Osteoblast (primary cell): ENCODE data around the gene SLC7A8. TPM values are rescaled to one million over a fixed set of nuclear protein-coding genes. Genes with fewer than 3 reads are reported as not detected.

Experiments used
- DNase-seq: peaks from one replicate; pipeline ENCODE4 v3.0.0; 2011; ENCODE audit warnings: low spot score, mixed read lengths; ENCODE audit not compliant: insufficient read length; ENCODE audit errors: missing footprints
- H2AFZ ChIP-seq: 2 replicates; pipeline ENCODE4 v1.6.0; 2011; ENCODE audit warnings: mild to moderate bottlenecking, low read length
- H3K27ac ChIP-seq: 2 replicates; pipeline ENCODE4 v1.5.1; 2011; ENCODE audit warnings: mild to moderate bottlenecking, low read depth, low read length, moderate library complexity
- H3K27me3 ChIP-seq: 2 replicates; pipeline ENCODE4 v1.6.0; 2012; ENCODE audit warnings: mild to moderate bottlenecking, control low read depth, inconsistent platforms, low read length, moderate library complexity; ENCODE audit not compliant: insufficient read depth
- H3K36me3 ChIP-seq: 2 replicates; pipeline ENCODE4 v1.5.1; 2011; ENCODE audit warnings: mild to moderate bottlenecking, low read length, control low read depth, moderate library complexity; ENCODE audit not compliant: insufficient read depth
- H3K4me1 ChIP-seq: 2 replicates; pipeline ENCODE4 v1.5.1; 2011; ENCODE audit warnings: mild to moderate bottlenecking, low read length, control low read depth, moderate library complexity; ENCODE audit not compliant: insufficient read depth
- H3K4me2 ChIP-seq: 2 replicates; pipeline ENCODE4 v1.6.0; 2011; ENCODE audit warnings: mild to moderate bottlenecking, low read length; ENCODE audit not compliant: insufficient read depth
- H3K4me3 ChIP-seq: fragments of 200-600 bp; sonication (generic); 3 replicates; pipeline ENCODE4 v1.5.1; 2012; ENCODE audit warnings: mild to moderate bottlenecking, low read length, inconsistent platforms; ENCODE audit not compliant: insufficient read depth
- H3K79me2 ChIP-seq: 2 replicates; pipeline ENCODE4 v1.6.0; 2012; ENCODE audit warnings: mild to moderate bottlenecking, low read length, control low read depth, inconsistent platforms; ENCODE audit not compliant: insufficient read depth
- H3K9me3 ChIP-seq: 2 replicates; pipeline ENCODE4 v1.5.1; 2011; ENCODE audit warnings: low read depth, low read length, control low read depth
- H4K20me1 ChIP-seq: 2 replicates; pipeline ENCODE4 v1.6.0; 2012; ENCODE audit warnings: mild to moderate bottlenecking, low read length, control low read depth; ENCODE audit not compliant: insufficient read depth
- total RNA-seq: library from RNA; depleted of rRNA; stranded (reverse); fragments of >200 nt; gene quantifications from 2 replicates; pipeline ENCODE4 v1.2.3, GENCODE V29; 2012
- TF ChIP-seq, protein P1 (sequence below): IDR thresholded peaks from 2 replicates; pipeline ENCODE4 v1.5.1; 2011; ENCODE audit warnings: mild to moderate bottlenecking, low read depth, low read length, moderate library complexity; ENCODE audit errors: extremely low read depth

Gene SLC7A8
- total RNA-seq, 1 donor, result 4.3 TPM

DNA sequence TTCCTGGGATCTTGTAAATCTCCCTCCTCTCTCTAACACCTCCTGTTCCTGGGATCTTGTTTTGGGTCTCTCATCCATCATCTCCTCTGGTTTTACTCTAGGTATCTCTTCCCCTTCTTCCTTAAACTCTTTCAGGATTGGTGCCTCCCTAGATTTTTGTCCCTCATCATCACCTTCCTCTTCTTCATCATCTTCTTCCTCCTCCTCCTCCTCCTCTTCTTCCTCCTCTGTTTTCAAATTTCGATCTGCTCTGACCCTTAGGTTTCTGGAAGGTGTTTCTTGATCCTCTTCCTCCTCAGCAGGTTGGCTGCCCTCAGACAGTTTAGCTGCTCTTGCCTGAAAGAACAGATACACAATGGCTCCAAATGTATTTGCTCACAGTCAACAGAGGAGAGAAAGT, 103.0 kb downstream of the SLC7A8 start:
- peaks cover 40% of the 10 kb centered on the region for H3K79me2 ChIP-seq
- no peak overlapping the region for H3K4me3 ChIP-seq
- peaks cover 52% of the 10 kb centered on the region for H3K4me1 ChIP-seq
- TF ChIP-seq, protein P1, sequence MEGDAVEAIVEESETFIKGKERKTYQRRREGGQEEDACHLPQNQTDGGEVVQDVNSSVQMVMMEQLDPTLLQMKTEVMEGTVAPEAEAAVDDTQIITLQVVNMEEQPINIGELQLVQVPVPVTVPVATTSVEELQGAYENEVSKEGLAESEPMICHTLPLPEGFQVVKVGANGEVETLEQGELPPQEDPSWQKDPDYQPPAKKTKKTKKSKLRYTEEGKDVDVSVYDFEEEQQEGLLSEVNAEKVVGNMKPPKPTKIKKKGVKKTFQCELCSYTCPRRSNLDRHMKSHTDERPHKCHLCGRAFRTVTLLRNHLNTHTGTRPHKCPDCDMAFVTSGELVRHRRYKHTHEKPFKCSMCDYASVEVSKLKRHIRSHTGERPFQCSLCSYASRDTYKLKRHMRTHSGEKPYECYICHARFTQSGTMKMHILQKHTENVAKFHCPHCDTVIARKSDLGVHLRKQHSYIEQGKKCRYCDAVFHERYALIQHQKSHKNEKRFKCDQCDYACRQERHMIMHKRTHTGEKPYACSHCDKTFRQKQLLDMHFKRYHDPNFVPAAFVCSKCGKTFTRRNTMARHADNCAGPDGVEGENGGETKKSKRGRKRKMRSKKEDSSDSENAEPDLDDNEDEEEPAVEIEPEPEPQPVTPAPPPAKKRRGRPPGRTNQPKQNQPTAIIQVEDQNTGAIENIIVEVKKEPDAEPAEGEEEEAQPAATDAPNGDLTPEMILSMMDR, result no peak
- H3K4me2 ChIP-seq, result peak overlapping the region; percentile 63
- peaks cover 73% of the 10 kb centered on the region for H3K36me3 ChIP-seq
- peak overlapping the region; percentile 90 for H3K27ac ChIP-seq
- DNase-seq, result no peak
- H2AFZ ChIP-seq, result no peak overlapping the region
- H3K27me3 ChIP-seq, result no peaks in the 10 kb centered on the region
- H4K20me1 ChIP-seq, result peaks cover under 1% of the 10 kb centered on the region
- H3K9me3 ChIP-seq, result no peaks in the 10 kb centered on the region

DNA sequence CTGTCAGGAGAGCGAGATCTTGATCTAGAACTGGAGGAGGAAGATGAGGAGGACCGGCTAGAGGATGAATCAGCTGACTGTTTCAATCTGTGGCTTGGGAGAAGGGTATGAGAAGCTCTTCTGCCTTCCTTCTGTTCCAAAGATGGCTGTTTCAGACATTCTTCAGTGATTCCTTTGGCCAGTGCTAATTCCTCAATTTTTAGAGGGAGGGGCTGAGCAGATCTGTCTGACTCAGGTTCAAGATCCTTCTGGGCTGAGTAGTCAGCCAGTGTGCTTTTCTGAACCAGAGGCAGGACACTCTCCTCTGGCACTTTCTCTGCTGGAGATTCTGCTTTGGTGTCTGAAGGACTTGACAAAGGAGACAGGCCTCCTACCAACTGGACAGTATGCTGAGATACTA, 103.7 kb downstream of the SLC7A8 start:
- Histone ChIP-seq H3K4me1 (peaks cover 47% of the 10 kb centered on the region), H3K36me3 (peaks cover 75% of the 10 kb centered on the region), H4K20me1 (no peaks in the 10 kb centered on the region), H3K4me3 (peak overlapping the region; percentile 30), H3K4me2 (peak overlapping the region; percentile 63), H3K79me2 (peaks cover 44% of the 10 kb centered on the region), H3K27ac (peak overlapping the region; percentile 90), H3K9me3 (no peaks in the 10 kb centered on the region), H3K27me3 (no peaks in the 10 kb centered on the region), H2AFZ (peak overlapping the region; percentile 60)
- TF ChIP-seq, protein P1, result no peak
- DNase-seq, result peak; percentile 82

DNA sequence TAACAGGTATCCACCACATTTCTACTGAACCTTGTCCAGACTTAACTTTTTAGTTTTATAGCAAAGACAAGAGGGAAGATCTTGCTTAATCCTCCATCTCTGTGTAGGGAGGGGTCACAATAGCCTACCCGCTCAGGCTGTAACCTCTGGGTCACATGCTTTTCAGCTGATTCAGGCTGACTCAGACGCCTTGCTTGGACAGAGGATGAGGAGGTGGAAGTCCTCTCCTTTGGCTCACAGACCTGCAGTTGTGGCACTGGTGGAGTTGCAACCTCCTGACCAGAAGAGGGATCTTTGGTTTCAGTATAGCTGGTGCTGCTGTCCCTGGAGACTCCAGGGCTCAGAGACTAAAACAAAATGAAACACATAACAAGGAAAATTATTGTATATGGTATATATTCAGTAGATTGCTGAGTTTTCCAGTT, 104.8 kb downstream of the SLC7A8 start:
- Histone ChIP-seq H3K27me3 (no peaks in the 10 kb centered on the region), H3K79me2 (peaks cover 42% of the 10 kb centered on the region), H2AFZ (no peak overlapping the region), H3K4me1 (peaks cover 47% of the 10 kb centered on the region), H4K20me1 (no peaks in the 10 kb centered on the region), H3K27ac (peak overlapping the region; percentile 90), H3K9me3 (no peaks in the 10 kb centered on the region), H3K4me2 (peak overlapping the region; percentile 63), H3K36me3 (peaks cover 78% of the 10 kb centered on the region), H3K4me3 (peak overlapping the region; percentile 5)
- peak; percentile 85 for DNase-seq
- TF ChIP-seq, protein P1, result peak; percentile 16

DNA sequence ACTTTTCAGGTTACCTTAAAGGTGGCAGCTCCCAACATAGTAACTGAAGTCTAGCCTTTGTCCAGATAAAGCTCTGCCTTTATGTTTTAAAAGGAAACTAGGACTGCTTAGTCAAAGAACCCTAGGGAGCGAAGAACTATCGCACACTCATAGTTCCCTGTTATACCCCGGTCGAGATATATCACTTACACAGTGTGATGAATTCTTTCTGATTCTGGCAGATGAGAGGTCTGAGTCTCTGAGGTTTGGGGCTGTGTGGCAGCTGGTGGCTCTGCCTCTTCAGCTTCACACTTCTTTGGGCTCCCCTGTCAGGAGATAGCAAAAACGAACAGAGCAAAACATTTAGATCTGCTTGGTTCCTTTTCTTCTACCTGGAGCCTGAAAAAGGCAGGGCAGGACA, 105.5 kb downstream of the SLC7A8 start:
- no peaks in the 10 kb centered on the region for H3K27me3 ChIP-seq
- no peak overlapping the region for H2AFZ ChIP-seq
- H3K4me1 ChIP-seq, result peaks cover 47% of the 10 kb centered on the region
- DNase-seq, result no peak
- peak overlapping the region; percentile 90 for H3K27ac ChIP-seq
- peaks cover 77% of the 10 kb centered on the region for H3K36me3 ChIP-seq
- TF ChIP-seq, protein P1, result no peak
- no peaks in the 10 kb centered on the region for H4K20me1 ChIP-seq
- peak overlapping the region; percentile 63 for H3K4me2 ChIP-seq
- peak overlapping the region; percentile 10 for H3K4me3 ChIP-seq
- H3K9me3 ChIP-seq, result no peaks in the 10 kb centered on the region
- H3K79me2 ChIP-seq, result peaks cover 38% of the 10 kb centered on the region
